ENCODE data around the gene LRRC17. TPM values are rescaled to one million over a fixed set of nuclear protein-coding genes. Genes with fewer than 3 reads are reported as not detected.

The LRRC17 gene
- total and polyA plus RNA-seq, 4 donors = 1.1 to 11.3 (median 1.4) TPM

- Histone ChIP-seq H3K9me3 (ENCODE audit: control insufficient read depth in 4 of 4, low read length in 3 of 4) (no peaks in the 10 kb centered on the region), H3K9ac (ENCODE audit: low read depth in 1 of 2, low read length in 2 of 2) (no peak overlapping the region), H3K27me3 (ENCODE audit: control insufficient read depth in 4 of 4, insufficient read depth in 4 of 4, low read length in 3 of 4) (no peaks in the 10 kb centered on the region), H3K36me3 (ENCODE audit: control insufficient read depth in 4 of 4, insufficient read depth in 3 of 4, low read depth in 1 of 4, low read length in 3 of 4) (no peaks in the 10 kb centered on the region), H3K4me3 (ENCODE audit: low read depth in 1 of 3, low read length in 3 of 3) (no peak overlapping the region), H3K27ac (ENCODE audit: low read depth in 1 of 2, low read length in 2 of 2) (no peak overlapping the region), H3K4me1 (ENCODE audit: control insufficient read depth in 4 of 4, insufficient read depth in 4 of 4, low read length in 3 of 4) (no peaks in the 10 kb centered on the region)
- 75% methylated on average over 1 of the region's 1 CpG for WGBS
- TF ChIP-seq TAF1 (conservative IDR thresholded peaks at IDR 0.05) (no peak), JUND (IDR thresholded peaks at IDR 0.05) (no peak), YY1 (IDR thresholded peaks at IDR 0.05) (no peak), NR2F2 (IDR thresholded peaks at IDR 0.05) (no peak), SP1 (IDR thresholded peaks at IDR 0.05) (no peak), FOXA1 (IDR thresholded peaks at IDR 0.05) (no peak), RAD21 (IDR thresholded peaks at IDR 0.05) (no peak), HNF4G (IDR thresholded peaks at IDR 0.05) (no peak)
- no peak for DNase-seq (ENCODE audit: low spot score)
Measured at GRCh38 chr7:102891693-102892261, 21.0 kb upstream of the LRRC17 start.

GRCh38 chr7:102892631-102893278, 20.0 kb upstream of the LRRC17 start:
- H3K27me3 ChIP-seq (ENCODE audit: control insufficient read depth in 4 of 4, insufficient read depth in 4 of 4, low read length in 3 of 4) = no peaks in the 10 kb centered on the region
- WGBS = 73% methylated on average over 1 of the region's 1 CpG
- H3K9me3 ChIP-seq (ENCODE audit: control insufficient read depth in 4 of 4, low read length in 3 of 4) = no peaks in the 10 kb centered on the region
- H3K4me1 ChIP-seq (ENCODE audit: control insufficient read depth in 4 of 4, insufficient read depth in 4 of 4, low read length in 3 of 4) = no peaks in the 10 kb centered on the region
- no peak overlapping the region for H3K9ac ChIP-seq (ENCODE audit: low read depth in 1 of 2, low read length in 2 of 2)
- H3K36me3 ChIP-seq (ENCODE audit: control insufficient read depth in 4 of 4, insufficient read depth in 3 of 4, low read depth in 1 of 4, low read length in 3 of 4) = no peaks in the 10 kb centered on the region
- H3K27ac ChIP-seq (ENCODE audit: low read depth in 1 of 2, low read length in 2 of 2) = no peak overlapping the region
- no peak for TF ChIP-seq NR2F2 (IDR thresholded peaks at IDR 0.05)
- no peak for TF ChIP-seq RXRA (IDR thresholded peaks at IDR 0.05)
- no peak for TF ChIP-seq SP1 (IDR thresholded peaks at IDR 0.05)
- peak; percentile 74 to 78 for TF ChIP-seq GABPA (IDR thresholded peaks at IDR 0.05 in 1 of 2, conservative IDR thresholded peaks at IDR 0.05 in 1 of 2)
- DNase-seq (ENCODE audit: low spot score) = no peak
- H3K4me3 ChIP-seq (ENCODE audit: low read depth in 1 of 3, low read length in 3 of 3) = no peak overlapping the region

GRCh38 chr7:102895602-102896001, 17.2 kb upstream of the LRRC17 start:
- DNase-seq (ENCODE audit: low spot score) = no peak
- H3K9ac ChIP-seq (ENCODE audit: low read depth in 1 of 2, low read length in 2 of 2) = no peak overlapping the region
- no peak overlapping the region for H3K27ac ChIP-seq (ENCODE audit: low read depth in 1 of 2, low read length in 2 of 2)
- no peak overlapping the region for H3K4me3 ChIP-seq (ENCODE audit: low read depth in 1 of 3, low read length in 3 of 3)
- WGBS = 72% methylated on average over 3 of the region's 3 CpGs
- H3K36me3 ChIP-seq (ENCODE audit: control insufficient read depth in 4 of 4, insufficient read depth in 3 of 4, low read depth in 1 of 4, low read length in 3 of 4) = no peaks in the 10 kb centered on the region
- TF ChIP-seq NR2F2 (IDR thresholded peaks at IDR 0.05) = no peak
- TF ChIP-seq JUND (IDR thresholded peaks at IDR 0.05) = no peak
- TF ChIP-seq TAF1 (conservative IDR thresholded peaks at IDR 0.05) = no peak
- TF ChIP-seq CTCF (IDR thresholded peaks at IDR 0.05; ENCODE audit: low read depth, low read length, missing input control) = no peak
- no peak for TF ChIP-seq HNF4G (IDR thresholded peaks at IDR 0.05)
- TF ChIP-seq RXRA (IDR thresholded peaks at IDR 0.05) = no peak
- no peak for TF ChIP-seq FOXA1 (IDR thresholded peaks at IDR 0.05)
- no peak for TF ChIP-seq EGR1 (IDR thresholded peaks at IDR 0.05; ENCODE audit: low read depth in 2 of 2)
- no peaks in the 10 kb centered on the region for H3K4me1 ChIP-seq (ENCODE audit: control insufficient read depth in 4 of 4, insufficient read depth in 4 of 4, low read length in 3 of 4)
- H3K27me3 ChIP-seq (ENCODE audit: control insufficient read depth in 4 of 4, insufficient read depth in 4 of 4, low read length in 3 of 4) = no peaks in the 10 kb centered on the region
- no peaks in the 10 kb centered on the region for H3K9me3 ChIP-seq (ENCODE audit: control insufficient read depth in 4 of 4, low read length in 3 of 4)
